HG02759 (cell line): ENCODE measurements around the gene COLEC12.

Experiments
- ATAC-seq: cut with Tn5 transposase; IDR thresholded peaks from one replicate; pipeline ENCODE4 v1.9.1; 2021; ENCODE audit warnings: mild to moderate bottlenecking, moderate library complexity; ENCODE audit not compliant: unreplicated experiment

COLEC12 gene

DNA sequence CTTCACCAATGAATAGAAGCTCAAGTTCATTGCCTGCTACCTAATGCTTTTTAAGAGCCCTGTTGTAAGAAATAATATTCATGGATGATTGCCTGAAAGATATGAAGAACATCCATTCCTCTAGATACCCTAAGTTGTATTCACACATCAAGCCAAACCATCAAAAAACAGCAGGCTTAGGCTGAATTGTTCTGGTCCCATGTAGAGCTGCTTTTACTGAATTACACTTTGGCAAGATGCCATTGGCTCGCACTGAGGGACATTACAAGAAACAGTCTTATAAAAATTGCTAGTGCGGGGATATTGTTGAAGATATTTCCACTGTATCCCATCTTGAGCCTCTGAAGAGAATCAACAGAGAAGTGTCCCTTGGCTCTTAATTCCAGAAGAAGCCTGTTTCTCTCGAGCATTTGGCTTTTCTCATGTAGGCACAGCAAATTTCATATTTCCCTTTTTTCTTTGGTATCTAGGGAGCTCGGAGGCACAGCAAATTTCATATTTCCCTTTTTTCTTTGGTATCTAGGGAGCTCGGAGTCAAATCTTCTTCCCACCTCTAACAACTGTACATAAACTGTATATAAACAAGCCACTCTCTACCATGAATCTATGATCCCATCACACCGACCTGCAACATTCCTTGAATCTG, 107.5 kb downstream of the COLEC12 start:
- no peak for ATAC-seq

- ATAC-seq = no peak
Observed at GRCh38 chr18:390741-391478, 109.6 kb downstream of the COLEC12 start.

DNA sequence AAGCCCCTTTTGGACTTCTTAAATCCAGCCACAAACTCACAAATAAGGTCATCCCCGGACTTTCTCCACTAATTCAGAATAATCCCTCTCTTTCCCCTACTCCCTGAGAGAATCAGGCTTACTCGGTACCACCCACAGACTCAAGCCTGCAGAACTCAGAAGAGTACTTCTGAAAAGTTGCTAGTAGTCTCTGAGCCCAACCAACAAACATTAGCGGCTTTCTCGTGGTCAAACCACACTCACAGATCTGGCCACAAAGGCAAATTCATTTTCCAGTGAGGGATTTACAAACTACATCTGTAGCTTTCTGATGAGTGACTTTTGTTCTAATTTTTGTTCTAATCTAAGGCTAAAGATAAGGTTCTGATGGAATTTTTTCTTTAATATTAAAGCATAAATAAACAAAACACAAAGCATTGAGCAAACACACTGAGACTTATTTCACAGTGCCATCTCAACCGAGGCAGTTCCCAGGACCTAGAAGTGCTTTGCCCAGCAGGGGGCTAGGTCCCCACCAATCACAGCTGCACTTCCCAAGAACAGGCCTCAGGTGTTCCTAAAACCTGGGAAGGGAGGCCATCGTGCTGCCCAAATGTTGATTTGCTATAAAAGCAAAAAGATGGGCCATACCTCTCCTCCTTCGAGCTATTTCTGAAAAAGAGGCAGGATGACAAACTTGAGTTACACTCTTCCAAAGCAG, 110.7 kb downstream of the COLEC12 start:
- no peak for ATAC-seq

DNA sequence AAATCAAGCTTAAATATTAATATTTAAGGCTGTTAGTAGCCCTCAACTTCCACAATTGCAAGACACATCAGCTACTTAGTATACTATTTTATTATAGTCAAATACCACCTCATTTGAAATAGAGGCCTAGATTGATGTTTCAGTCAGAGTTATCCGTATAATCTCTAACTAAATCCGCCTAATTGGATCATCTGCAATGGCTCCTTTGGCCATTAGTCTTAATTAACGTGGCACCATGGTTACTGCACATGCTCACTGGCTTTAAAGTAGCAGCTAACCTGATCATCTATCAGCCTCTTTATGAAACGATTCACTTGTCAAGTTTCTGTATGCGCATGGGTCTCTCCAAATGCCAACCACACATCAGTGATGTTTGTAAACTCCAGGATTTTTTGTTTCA, 112.3 kb downstream of the COLEC12 start:
- ATAC-seq = no peak

- no peak for ATAC-seq
Observed at GRCh38 chr18:386994-387393, 113.5 kb downstream of the COLEC12 start.

DNA sequence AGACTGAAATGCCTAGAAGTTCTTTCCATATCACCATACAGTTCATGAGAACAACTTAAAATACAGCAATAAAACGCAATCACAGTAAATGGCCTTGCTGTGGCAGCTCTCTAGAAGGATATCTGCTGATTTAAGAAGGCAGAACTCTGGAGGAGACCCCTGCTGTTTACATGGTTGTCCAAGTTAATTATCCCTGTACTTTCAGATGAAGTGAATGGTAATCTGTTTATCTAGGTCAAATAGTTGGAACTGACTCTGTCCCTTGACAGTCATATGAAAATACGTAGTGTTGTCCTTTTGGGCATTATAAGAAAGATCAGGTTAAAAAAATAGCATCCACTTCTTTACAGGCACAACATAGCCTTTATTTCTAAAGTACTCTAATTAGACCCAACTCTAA, 115.6 kb downstream of the COLEC12 start:
- ATAC-seq = no peak

DNA sequence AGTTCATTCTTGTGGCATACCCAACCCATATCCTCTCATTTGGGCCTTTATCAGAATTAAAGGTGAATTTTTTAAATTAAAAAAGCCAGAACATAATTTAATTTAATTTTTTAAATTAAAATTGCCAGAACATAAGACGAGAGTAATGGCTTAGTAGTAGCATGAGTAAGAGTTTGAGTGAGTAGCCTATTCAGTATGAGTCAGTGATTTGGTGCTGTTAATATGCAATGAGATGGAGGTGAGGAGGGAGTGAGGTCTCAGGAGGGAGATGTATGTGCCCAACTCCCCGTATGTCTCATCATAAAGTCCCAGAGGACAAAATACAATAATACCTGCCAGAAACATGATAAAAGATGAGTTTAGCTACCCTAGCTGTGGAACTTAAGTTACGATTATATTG, 117.4 kb downstream of the COLEC12 start:
- ATAC-seq = no peak

- ATAC-seq = no peak
Observed at GRCh38 chr18:382423-382984, 118.0 kb downstream of the COLEC12 start.

GRCh38 chr18:379681-380330, 120.7 kb downstream of the COLEC12 start:
- no peak for ATAC-seq

- no peak for ATAC-seq
Observed at GRCh38 chr18:378079-378478, 122.4 kb downstream of the COLEC12 start.

- ATAC-seq = no peak
Observed at GRCh38 chr18:377088-377487, 123.4 kb downstream of the COLEC12 start.

GRCh38 chr18:376311-376710, 124.2 kb downstream of the COLEC12 start:
- no peak for ATAC-seq

DNA sequence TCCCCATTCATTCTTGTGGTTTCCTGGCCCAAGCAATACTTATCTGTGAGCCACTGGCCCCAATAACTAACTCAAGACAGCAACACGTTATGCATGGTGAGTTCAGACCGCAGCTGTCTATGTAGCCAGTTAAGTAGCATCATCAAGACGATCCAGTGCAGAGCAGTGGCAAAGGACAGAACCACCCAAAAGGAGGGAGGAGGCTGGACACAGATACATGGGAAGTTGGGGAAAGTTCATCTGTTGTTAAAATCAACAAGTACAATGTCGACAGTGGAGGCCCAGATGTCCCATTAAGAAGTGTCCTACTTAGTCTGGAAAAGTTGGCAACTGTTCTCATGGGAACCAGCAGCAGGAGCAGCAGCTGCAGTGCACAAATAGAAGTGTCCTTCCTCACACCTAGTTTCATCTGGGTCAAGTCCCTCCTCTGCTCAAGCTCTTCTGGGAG, 125.8 kb downstream of the COLEC12 start:
- peak; percentile 83 for ATAC-seq

DNA sequence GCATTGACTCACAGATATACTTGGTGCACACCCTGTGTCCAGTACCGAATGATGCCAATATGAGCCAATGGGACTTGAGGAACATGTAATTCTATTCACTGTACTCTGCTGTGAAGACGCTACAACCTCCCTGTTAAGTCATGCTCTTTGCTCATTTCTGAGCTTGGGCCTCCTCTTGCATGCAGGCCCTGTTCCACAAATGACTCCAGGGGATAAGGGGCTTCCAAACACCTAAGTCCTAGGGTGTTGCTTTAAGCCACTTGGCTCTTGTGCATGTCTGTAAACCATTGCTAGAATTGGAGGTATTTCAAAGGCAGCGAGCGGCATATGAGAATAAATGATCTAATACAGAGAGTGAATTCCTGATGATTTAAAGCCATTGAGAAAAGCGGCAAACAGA, 126.7 kb downstream of the COLEC12 start:
- ATAC-seq = no peak

DNA sequence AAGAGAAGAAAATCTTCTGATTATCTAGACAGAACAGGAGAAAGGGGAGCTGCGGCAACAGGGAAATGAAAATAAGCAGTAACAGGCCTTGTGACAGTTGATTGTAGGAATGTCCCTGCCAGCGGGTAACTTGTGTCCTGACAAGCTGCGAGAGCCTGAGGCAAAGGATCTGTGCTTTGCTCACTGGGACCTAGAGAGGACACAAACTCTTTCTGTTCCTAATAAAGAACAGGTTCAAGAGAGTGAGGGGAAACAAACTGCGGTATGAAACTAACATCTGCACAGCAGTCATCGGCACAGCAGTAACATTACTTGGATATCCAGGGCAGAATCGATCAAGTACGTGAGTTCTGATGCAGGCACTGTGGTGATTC, 128.9 kb downstream of the COLEC12 start:
- ATAC-seq = no peak

DNA sequence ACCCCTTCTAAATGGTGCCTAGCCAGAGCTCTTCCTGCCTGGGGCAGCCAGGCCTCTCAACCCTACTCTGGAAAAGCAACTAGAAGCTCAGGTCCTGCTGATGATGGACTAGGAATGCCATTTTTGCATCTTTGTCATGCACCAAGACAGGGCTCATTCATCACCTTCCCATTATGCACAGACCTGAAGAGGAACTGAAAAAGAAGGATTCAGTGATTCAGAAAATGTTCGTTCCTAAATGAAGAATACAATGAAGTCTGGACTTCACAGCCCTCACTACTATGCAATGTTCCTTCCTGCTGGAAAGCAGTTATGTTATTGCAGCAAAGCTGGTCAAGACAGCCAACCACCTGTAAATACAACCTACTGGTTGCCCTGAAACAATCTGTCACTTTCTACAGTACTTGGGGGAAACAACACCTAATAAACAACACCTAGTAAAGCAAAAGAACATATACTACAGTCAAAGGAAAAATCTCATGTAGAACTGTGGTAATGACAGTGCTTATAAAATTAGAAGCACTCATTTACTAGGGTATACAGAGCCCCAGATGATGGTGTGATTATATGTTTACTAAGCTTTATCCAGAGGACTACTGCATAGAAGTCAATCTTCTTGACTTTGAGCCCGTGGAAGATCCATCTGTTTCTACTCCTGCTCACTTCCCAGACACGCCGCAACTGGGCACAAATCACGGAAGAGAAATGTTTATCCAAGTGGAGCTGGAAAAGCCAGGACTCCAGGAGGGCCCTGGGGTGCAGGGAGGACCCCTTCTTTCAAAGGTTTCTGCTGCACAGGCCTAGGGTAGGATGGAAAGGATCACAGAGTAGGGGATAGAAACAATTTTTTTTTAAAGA, 129.5 kb downstream of the COLEC12 start:
- ATAC-seq = no peak

- ATAC-seq = no peak
Observed at GRCh38 chr18:369224-370015, 131.1 kb downstream of the COLEC12 start.

GRCh38 chr18:366466-367061, 133.9 kb downstream of the COLEC12 start:
- ATAC-seq = no peak

DNA sequence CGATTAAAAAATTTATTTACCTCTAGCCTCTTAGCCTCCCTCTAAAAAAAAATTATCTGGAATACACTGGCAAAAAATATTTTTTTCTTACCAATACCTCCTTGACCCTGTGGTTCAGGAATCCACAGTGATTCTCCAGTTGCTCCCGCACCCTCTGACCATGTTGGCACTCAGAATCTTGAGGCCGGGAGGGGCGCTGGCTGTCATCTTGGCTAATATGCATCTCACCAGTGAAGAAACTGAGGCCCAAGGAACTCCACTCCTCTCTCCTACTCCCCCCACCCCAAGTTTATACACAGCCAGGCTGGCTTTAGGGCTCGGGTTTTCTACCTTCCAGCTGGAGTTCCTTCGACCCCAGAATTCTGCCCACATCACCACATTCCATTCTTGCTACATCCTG, 134.8 kb downstream of the COLEC12 start:
- ATAC-seq = no peak
